NOMO-1 (cell line): Measurements from ENCODE around the gene FSTL5.
A peak's percentile ranks its signal among the peaks of the same experiment; 100 is the strongest.
"Not testable (repeated sequence)": the region's sequence is repeated elsewhere in the genome, so short reads cannot be mapped to it uniquely, and the experiment has no call there.

Source experiments
- DNase-seq, 2 experiments: peaks; one replicate each; lab custom pipeline; 2025; ENCODE audit not compliant: unreplicated experiment in 2 of 2; lab: John Stamatoyannopoulos, UW

The FSTL5 gene

GRCh38 chr4:162104459-162105124 lies 59.2 kb downstream of the FSTL5 start:
- no peak for DNase-seq

GRCh38 chr4:162103908-162104307 lies 59.9 kb downstream of the FSTL5 start:
- DNase-seq, result not testable (repeated sequence)

- no peak for DNase-seq
Measured at GRCh38 chr4:162102713-162103112, 61.1 kb downstream of the FSTL5 start.

GRCh38 chr4:162101337-162101736 lies 62.5 kb downstream of the FSTL5 start:
- no peak for DNase-seq

GRCh38 chr4:162075726-162076125 lies 88.1 kb downstream of the FSTL5 start:
- no peak for DNase-seq

GRCh38 chr4:162061214-162061613 lies 102.6 kb downstream of the FSTL5 start:
- no peak for DNase-seq

GRCh38 chr4:162059656-162060055 lies 104.1 kb downstream of the FSTL5 start:
- DNase-seq, result no peak

GRCh38 chr4:162056990-162057389 lies 106.8 kb downstream of the FSTL5 start:
- no peak for DNase-seq

GRCh38 chr4:162046135-162046534 lies 117.7 kb downstream of the FSTL5 start:
- no peak for DNase-seq

- DNase-seq, result no peak
Measured at GRCh38 chr4:162038112-162038511, 125.7 kb downstream of the FSTL5 start.

- DNase-seq, result no peak
Measured at GRCh38 chr4:162017863-162018262, 145.9 kb downstream of the FSTL5 start.

- no peak for DNase-seq
Measured at GRCh38 chr4:162016991-162017390, 146.8 kb downstream of the FSTL5 start.

- DNase-seq, result no peak
Measured at GRCh38 chr4:162016219-162016618, 147.6 kb downstream of the FSTL5 start.

GRCh38 chr4:162015090-162015489 lies 148.7 kb downstream of the FSTL5 start:
- peak; percentile 63 to 86 for DNase-seq

GRCh38 chr4:162011089-162011488 lies 152.7 kb downstream of the FSTL5 start:
- no peak for DNase-seq

GRCh38 chr4:162010362-162010761 lies 153.4 kb downstream of the FSTL5 start:
- peak; percentile 0 to 41 for DNase-seq

- no peak for DNase-seq
Measured at GRCh38 chr4:161992317-161992716, 171.5 kb downstream of the FSTL5 start.

- no peak for DNase-seq
Measured at GRCh38 chr4:161991811-161992210, 172.0 kb downstream of the FSTL5 start.

- DNase-seq, result no peak
Measured at GRCh38 chr4:161990721-161991120, 173.1 kb downstream of the FSTL5 start.

- no peak for DNase-seq
Measured at GRCh38 chr4:161988946-161989345, 174.9 kb downstream of the FSTL5 start.

GRCh38 chr4:161987611-161988010 lies 176.2 kb downstream of the FSTL5 start:
- no peak for DNase-seq

- no peak for DNase-seq
Measured at GRCh38 chr4:161952382-161952781, 211.4 kb downstream of the FSTL5 start.
